Mesenchymal stem cell (in vitro differentiated cells and primary cell): Measurements from ENCODE around the gene SFT2D3.

ENCODE experiments used
- DNase-seq: peaks from one replicate; pipeline ENCODE4 v3.0.0-alpha.2; 2013
- H2AFZ ChIP-seq: one replicate; pipeline ENCODE4 v1.6.1; 2013; ENCODE audit warnings: low read depth, mild to moderate bottlenecking, control low read depth, inconsistent platforms, low read length, moderate library complexity
- H2AK5ac ChIP-seq: 2 replicates; pipeline ENCODE4 v1.6.1; 2013; ENCODE audit warnings: low read length, moderate library complexity, mild to moderate bottlenecking, inconsistent platforms; ENCODE audit not compliant: severe bottlenecking
- H2BK120ac ChIP-seq: one replicate; pipeline ENCODE4 v1.6.1; 2013; ENCODE audit warnings: low read depth, mild to moderate bottlenecking, inconsistent platforms, low read length, moderate library complexity
- H2BK12ac ChIP-seq, 2 experiments: one replicate each; pipeline ENCODE4 v1.6.1; 2013; ENCODE audit warnings: inconsistent platforms in 2 of 2, low read length in 2 of 2, mild to moderate bottlenecking in 2 of 2, moderate library complexity in 2 of 2, control low read depth in 1 of 2
- H2BK15ac ChIP-seq: one replicate; pipeline ENCODE4 v1.6.1; 2013; ENCODE audit warnings: mild to moderate bottlenecking, low read depth, inconsistent platforms; ENCODE audit not compliant: poor library complexity, severe bottlenecking
- H2BK5ac ChIP-seq: 2 replicates; pipeline ENCODE4 v1.6.1; 2013; ENCODE audit warnings: low read depth, mild to moderate bottlenecking, low read length, control low read depth, inconsistent platforms; ENCODE audit not compliant: poor library complexity, severe bottlenecking
- H3K14ac ChIP-seq, 2 experiments: one replicate each; pipeline ENCODE4 v1.6.1; 2013; ENCODE audit warnings: inconsistent platforms in 2 of 2, low read length in 2 of 2, control low read depth in 1 of 2, mild to moderate bottlenecking in 1 of 2, moderate library complexity in 1 of 2
- H3K18ac ChIP-seq, 2 experiments: one replicate each; pipeline ENCODE4 v1.6.1; 2013; ENCODE audit warnings: inconsistent platforms in 2 of 2, low read length in 2 of 2, control low read depth in 1 of 2, low read depth in 1 of 2, mild to moderate bottlenecking in 1 of 2
- H3K23ac ChIP-seq, 2 experiments: one replicate each; pipeline ENCODE4 v1.6.1; 2013; ENCODE audit warnings: inconsistent platforms in 2 of 2, low read length in 2 of 2, mild to moderate bottlenecking in 2 of 2, moderate library complexity in 2 of 2, control low read depth in 1 of 2
- H3K27ac ChIP-seq: 2 replicates; pipeline ENCODE4 v1.5.1; 2013; ENCODE audit warnings: mild to moderate bottlenecking, moderate library complexity, low read length, control low read depth, inconsistent platforms; ENCODE audit not compliant: poor library complexity, severe bottlenecking
- H3K27me3 ChIP-seq, 2 experiments: 2 replicates each; pipeline versions ENCODE4 v1.6.1 to v1.7.0; 2013; ENCODE audit warnings: low read length in 2 of 2, mild to moderate bottlenecking in 2 of 2, moderate library complexity in 2 of 2, control low read depth in 1 of 2, inconsistent platforms in 1 of 2; ENCODE audit not compliant: control insufficient read depth in 1 of 2, insufficient read depth in 1 of 2
- H3K36me3 ChIP-seq, 2 experiments: 2 replicates each; pipeline versions ENCODE4 v1.6.1 to v1.7.0; 2013; ENCODE audit warnings: low read length in 2 of 2, control low read depth in 1 of 2, inconsistent platforms in 1 of 2, low read depth in 1 of 2, mild to moderate bottlenecking in 1 of 2; ENCODE audit not compliant: insufficient read depth in 2 of 2, control insufficient read depth in 1 of 2
- H3K4ac ChIP-seq, 2 experiments: one replicate each; pipeline ENCODE4 v1.6.1; 2013; ENCODE audit warnings: inconsistent platforms in 2 of 2, low read length in 2 of 2, mild to moderate bottlenecking in 2 of 2, moderate library complexity in 2 of 2, control low read depth in 1 of 2, low read depth in 1 of 2
- H3K4me1 ChIP-seq: 2 replicates; pipeline ENCODE4 v1.6.1; 2013; ENCODE audit warnings: low read depth, low read length, control low read depth; ENCODE audit not compliant: control insufficient read depth, insufficient read depth
- H3K4me2 ChIP-seq: 2 replicates; pipeline ENCODE4 v1.6.1; 2013; ENCODE audit warnings: low read length, mild to moderate bottlenecking, inconsistent platforms; ENCODE audit not compliant: poor library complexity, severe bottlenecking
- H3K4me3 ChIP-seq, 2 experiments: 2 replicates each; pipeline versions ENCODE4 v1.5.1 to v1.7.0; 2013; ENCODE audit warnings: low read length in 2 of 2, mild to moderate bottlenecking in 2 of 2, control low read depth in 1 of 2, low read depth in 1 of 2; ENCODE audit not compliant: insufficient read depth in 1 of 2
- H3K79me1 ChIP-seq: replicated peaks from 2 replicates; pipeline ENCODE4 v1.6.1; 2013; ENCODE audit warnings: mild to moderate bottlenecking, control low read depth, low read length, inconsistent platforms; ENCODE audit not compliant: poor library complexity, severe bottlenecking
- H3K9ac ChIP-seq: 2 replicates; pipeline ENCODE4 v1.7.0; 2013; ENCODE audit warnings: mild to moderate bottlenecking, low read length, moderate library complexity
- H3K9me3 ChIP-seq: 2 replicates; pipeline ENCODE4 v1.7.0; 2013; ENCODE audit warnings: mild to moderate bottlenecking, low read length; ENCODE audit not compliant: control insufficient read depth
- H4K8ac ChIP-seq: one replicate; pipeline ENCODE4 v1.6.1; 2013; ENCODE audit warnings: inconsistent platforms, mild to moderate bottlenecking, low read length, moderate library complexity
- H4K91ac ChIP-seq: one replicate; pipeline ENCODE4 v1.6.1; 2013; ENCODE audit warnings: mild to moderate bottlenecking, low read length, inconsistent platforms
- WGBS: methylation state at CpG from one replicate; pipeline ENCODE4 v1.1.7; 2013; ENCODE audit warnings: mixed read lengths; 5-methylcytosine and 5-hydroxymethylcytosine counted together

The SFT2D3 gene

DNA sequence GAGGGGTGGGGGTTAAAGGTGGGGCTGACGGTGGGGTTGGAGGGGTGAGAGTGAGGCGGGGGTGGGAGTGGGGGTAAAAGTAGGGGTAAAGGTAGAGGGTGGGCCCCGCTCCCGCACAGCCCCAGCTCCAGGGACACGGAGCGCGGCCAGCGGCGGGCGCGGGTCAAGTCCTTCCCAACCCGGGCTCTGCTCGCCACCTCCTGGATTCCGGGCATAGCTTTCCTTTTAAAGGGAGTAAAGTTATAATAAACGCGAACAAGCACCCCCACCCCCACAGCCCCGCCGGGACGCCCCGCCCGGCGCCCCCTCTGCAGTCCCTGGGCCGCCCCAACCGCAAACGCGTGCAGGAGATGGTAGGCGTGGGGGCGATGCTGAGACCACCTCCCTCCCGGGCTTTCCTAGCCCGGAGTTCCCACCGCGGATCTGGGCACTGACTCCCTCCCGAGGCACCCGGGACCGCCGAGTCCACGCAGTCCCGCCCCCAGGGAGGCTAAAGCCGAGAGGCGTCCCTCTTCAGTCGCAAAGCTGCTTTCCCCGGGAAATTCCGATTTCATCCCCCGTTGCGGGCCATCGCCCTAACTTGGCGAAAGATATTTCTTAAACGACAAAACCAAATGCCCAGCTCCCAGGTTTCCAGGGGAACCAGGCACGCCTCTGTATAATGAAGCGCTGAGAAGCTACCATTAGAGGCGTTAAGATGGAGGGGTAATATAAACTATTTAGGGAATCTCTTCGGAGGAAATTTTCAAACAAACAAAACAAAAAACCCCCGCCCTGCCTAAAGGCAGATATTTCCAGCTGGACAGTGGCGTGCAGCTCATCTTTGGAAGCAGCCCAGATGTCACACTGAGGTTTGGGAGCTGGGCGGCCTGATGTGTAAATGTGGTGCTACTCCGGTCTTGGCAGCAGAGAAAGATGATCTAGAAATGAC lies 25.7 kb upstream of the SFT2D3 start, which contains the start of gene LIMS2:
Gene LIMS2 (minus strand): TSS at position 200 of the 931 bp plus-strand sequence. CDS start 506 bp downstream, outside the sequence.
- peaks cover 26% of the 10 kb centered on the region for H3K4me1 ChIP-seq
- H3K23ac ChIP-seq: peak within 1 kb of the TSS in 1 of 2 experiments; percentile 64
- H3K14ac ChIP-seq: peak within 1 kb of the TSS in 1 of 2 experiments; percentile 63
- peak within 1 kb of the TSS; percentile 82 for H2AFZ ChIP-seq
- H3K4me3 ChIP-seq: peak within 1 kb of the TSS; percentile 74 to 77
- H3K27ac ChIP-seq: no peak within 1 kb of the TSS
- H4K91ac ChIP-seq: peak within 1 kb of the TSS; percentile 88
- peak within 1 kb of the TSS; percentile 99 for H2BK15ac ChIP-seq
- DNase-seq: peak; percentile 71
- peak within 1 kb of the TSS; percentile 76 for H4K8ac ChIP-seq
- H3K9me3 ChIP-seq: no peaks in the 10 kb centered on the region
- H2BK120ac ChIP-seq: peak within 1 kb of the TSS; percentile 84
- H3K27me3 ChIP-seq: peaks cover 23 to 52% of the 10 kb centered on the region in 2 experiments
- 1% methylated on average over 35 of the region's 56 CpGs for WGBS
- H2AK5ac ChIP-seq: no peak within 1 kb of the TSS
- H3K18ac ChIP-seq: peak within 1 kb of the TSS; percentile 52 to 85
- H3K4ac ChIP-seq: peak within 1 kb of the TSS in 1 of 2 experiments; percentile 32
- H3K4me2 ChIP-seq: peak within 1 kb of the TSS; percentile 98
- peak within 1 kb of the TSS; percentile 24 for H2BK5ac ChIP-seq
- peak within 1 kb of the TSS; percentile 72 for H3K9ac ChIP-seq
- H3K79me1 ChIP-seq: peaks cover 8% of the 10 kb centered on the region
- peak within 1 kb of the TSS in 1 of 2 experiments; percentile 56 for H2BK12ac ChIP-seq
- peaks cover 0 to 17% of the 10 kb centered on the region in 2 experiments for H3K36me3 ChIP-seq

DNA sequence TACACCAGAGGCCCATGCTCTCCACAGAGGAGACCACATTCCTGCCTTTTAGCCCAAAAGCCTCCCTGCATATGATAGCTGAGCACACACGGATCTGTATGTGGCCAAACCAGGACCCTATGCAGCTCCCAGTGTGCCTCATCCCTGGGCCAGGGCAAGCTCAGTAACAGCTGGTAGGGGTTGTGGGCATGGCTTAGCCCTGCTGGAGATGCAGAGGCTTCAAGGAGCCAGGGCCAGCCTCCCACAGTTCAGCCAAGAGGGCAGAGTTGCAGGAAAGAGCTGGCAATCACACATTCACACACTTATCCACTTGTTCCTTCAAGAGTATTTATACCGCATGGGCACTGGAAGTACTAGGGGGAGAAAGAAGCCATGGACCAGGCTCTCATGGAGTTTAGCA lies 24.4 kb upstream of the SFT2D3 start:
- WGBS: 95% methylated on average over 2 of the region's 2 CpGs
- peaks cover 23 to 52% of the 10 kb centered on the region in 2 experiments for H3K27me3 ChIP-seq
- no peak overlapping the region for H3K4ac ChIP-seq
- H2BK120ac ChIP-seq: no peak overlapping the region
- DNase-seq: no peak
- no peak overlapping the region for H2BK5ac ChIP-seq
- H3K4me3 ChIP-seq: no peak overlapping the region
- no peak overlapping the region for H3K27ac ChIP-seq
- H3K4me1 ChIP-seq: peaks cover 26% of the 10 kb centered on the region
- no peak overlapping the region for H3K18ac ChIP-seq
- no peak overlapping the region for H2AFZ ChIP-seq
- no peak overlapping the region for H3K14ac ChIP-seq
- no peak overlapping the region for H2BK12ac ChIP-seq
- no peak overlapping the region for H4K8ac ChIP-seq
- H3K36me3 ChIP-seq: peaks cover 0 to 12% of the 10 kb centered on the region in 2 experiments
- H2AK5ac ChIP-seq: no peak overlapping the region
- H2BK15ac ChIP-seq: no peak overlapping the region
- H3K4me2 ChIP-seq: no peak overlapping the region
- no peak overlapping the region for H3K9ac ChIP-seq
- no peak overlapping the region for H4K91ac ChIP-seq
- no peak overlapping the region for H3K23ac ChIP-seq
- H3K9me3 ChIP-seq: no peaks in the 10 kb centered on the region
- peaks cover 8% of the 10 kb centered on the region for H3K79me1 ChIP-seq

DNA sequence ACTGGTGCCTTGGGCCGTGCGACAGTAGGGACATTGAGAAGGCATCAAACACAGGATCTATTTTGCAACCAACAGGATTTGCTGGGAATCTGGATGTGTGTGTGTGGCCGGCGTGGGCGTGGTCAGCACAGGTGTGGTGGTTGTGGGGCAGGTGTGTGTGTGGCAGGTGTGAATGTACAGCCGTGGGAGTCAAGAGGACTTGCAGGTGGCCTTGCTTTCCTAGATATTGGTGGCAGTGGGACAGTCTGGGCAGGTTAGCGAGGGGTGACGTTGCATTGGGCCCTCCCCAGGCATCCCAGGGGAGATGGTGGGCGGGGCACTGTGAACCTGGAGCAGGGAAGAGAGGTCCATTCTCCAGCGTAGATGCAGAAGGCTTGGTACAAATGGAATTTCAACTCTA lies 22.8 kb upstream of the SFT2D3 start:
- H3K79me1 ChIP-seq: peaks cover 2% of the 10 kb centered on the region
- no peak overlapping the region for H3K4me2 ChIP-seq
- peaks cover 23 to 52% of the 10 kb centered on the region in 2 experiments for H3K27me3 ChIP-seq
- no peak for DNase-seq
- no peak overlapping the region for H2AK5ac ChIP-seq
- WGBS: 85% methylated on average over 10 of the region's 10 CpGs
- no peak overlapping the region for H2BK120ac ChIP-seq
- H2BK5ac ChIP-seq: no peak overlapping the region
- H3K14ac ChIP-seq: no peak overlapping the region
- H2AFZ ChIP-seq: no peak overlapping the region
- no peak overlapping the region for H3K18ac ChIP-seq
- H3K9me3 ChIP-seq: no peaks in the 10 kb centered on the region
- no peak overlapping the region for H2BK12ac ChIP-seq
- no peak overlapping the region for H3K9ac ChIP-seq
- H3K4ac ChIP-seq: no peak overlapping the region
- no peak overlapping the region for H3K4me3 ChIP-seq
- H3K4me1 ChIP-seq: peaks cover 19% of the 10 kb centered on the region
- peaks cover 0 to under 1% of the 10 kb centered on the region in 2 experiments for H3K36me3 ChIP-seq
- H4K91ac ChIP-seq: peak overlapping the region; percentile 3
- no peak overlapping the region for H3K27ac ChIP-seq
- no peak overlapping the region for H3K23ac ChIP-seq
- H2BK15ac ChIP-seq: no peak overlapping the region
- H4K8ac ChIP-seq: no peak overlapping the region

DNA sequence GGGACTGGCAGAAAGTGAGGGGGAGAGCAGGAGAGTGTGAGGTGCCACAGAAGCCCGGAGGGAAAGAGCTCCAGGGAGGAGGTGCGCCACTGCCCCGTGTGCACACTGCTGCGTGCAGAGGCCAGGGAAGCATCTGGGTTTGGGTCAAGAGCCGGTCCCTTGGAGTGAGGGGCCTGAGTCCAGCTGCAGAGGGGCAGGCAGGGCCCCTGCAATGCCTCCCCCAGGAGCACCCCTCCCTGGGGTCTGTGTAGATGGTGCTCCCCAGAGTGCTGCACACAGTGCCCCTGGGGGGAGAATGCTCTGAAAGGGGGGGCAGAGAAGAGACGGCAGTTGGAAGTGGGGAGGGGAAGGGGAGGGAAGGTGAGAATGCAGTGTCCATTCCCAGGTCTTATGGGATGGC lies 22.3 kb upstream of the SFT2D3 start:
- Histone ChIP-seq H4K91ac (no peak overlapping the region), H2BK15ac (no peak overlapping the region), H3K27me3 (peaks cover 23 to 51% of the 10 kb centered on the region in 2 experiments), H3K4ac (no peak overlapping the region), H3K79me1 (peaks cover 2% of the 10 kb centered on the region), H3K36me3 (no peaks in the 10 kb centered on the region), H3K9me3 (no peaks in the 10 kb centered on the region), H2AK5ac (no peak overlapping the region), H3K9ac (no peak overlapping the region), H3K4me3 (no peak overlapping the region), H3K14ac (no peak overlapping the region), H2BK5ac (no peak overlapping the region), H3K27ac (no peak overlapping the region), H3K4me1 (peaks cover 17% of the 10 kb centered on the region), H3K4me2 (no peak overlapping the region), H3K18ac (no peak overlapping the region), H2BK120ac (no peak overlapping the region), H4K8ac (no peak overlapping the region), H2AFZ (no peak overlapping the region), H2BK12ac (no peak overlapping the region), H3K23ac (no peak overlapping the region)
- 82% methylated on average over 6 of the region's 6 CpGs for WGBS
- no peak for DNase-seq
